Thyroid gland (tissue), 4 donors: ENCODE results near the gene COPZ2. TPM values are rescaled to one million over a fixed set of nuclear protein-coding genes. Genes with fewer than 3 reads are reported as not detected.
"Not testable (repeated sequence)": the region's sequence is repeated elsewhere in the genome, so short reads cannot be mapped to it uniquely, and the experiment has no call there.

Source experiments
- DNase-seq, 2 donors: peaks; one replicate each; pipeline ENCODE4 v3.0.0-alpha.2; 2019
- H3K27ac ChIP-seq, 3 donors: fragments of 200-600 bp; sonication (generic); 1 replicate in 2 of 3; 2 replicates in 1 of 3; pipeline ENCODE4 v1.5.1; 2016 to 2019; ENCODE audit warnings: mild to moderate bottlenecking in 1 of 3, moderate library complexity in 1 of 3
- H3K27me3 ChIP-seq: fragments of 200-600 bp; sonication (generic); one replicate; pipeline ENCODE4 v1.5.1; 2019
- H3K36me3 ChIP-seq, 2 donors: fragments of 200-600 bp; sonication (generic); one replicate each; pipeline ENCODE4 v1.5.1; 2016 to 2019
- H3K4me1 ChIP-seq, 2 donors: fragments of 200-600 bp; sonication (generic); one replicate each; pipeline ENCODE4 v1.5.1; 2017 to 2019
- H3K4me3 ChIP-seq, 3 donors: fragments of 200-600 bp; sonication (generic); replicated peaks in 1 of 3; 1 replicate in 2 of 3; 2 replicates in 1 of 3; pipeline ENCODE4 v1.5.1; 2016; ENCODE audit warnings: mild to moderate bottlenecking in 1 of 3
- H3K9me3 ChIP-seq: fragments of 200-600 bp; sonication (generic); one replicate; pipeline ENCODE4 v1.5.1; 2017
- CTCF ChIP-seq, 6 experiments: fragments of 200-600 bp in 3 of 6; fragments of 450-650 bp in 3 of 6; sonication (generic) in 3 of 6; IDR thresholded peaks; one replicate each; pipeline ENCODE4 v1.5.1; 2016 to 2019; ENCODE audit warnings: antibody characterized with exemption in 6 of 6, mild to moderate bottlenecking in 2 of 6, inconsistent platforms in 1 of 6, moderate library complexity in 1 of 6
- POLR2A ChIP-seq, 2 donors: fragments of 450-650 bp; IDR thresholded peaks; one replicate each; pipeline ENCODE4 v1.6.1; 2017; ENCODE audit warnings: antibody characterized with exemption in 2 of 2, mild to moderate bottlenecking in 2 of 2, moderate library complexity in 1 of 2
- WGBS, 2 donors: methylation state at CpG; one replicate each; pipeline ENCODE4 v1.1.5; 2017; 5-methylcytosine and 5-hydroxymethylcytosine counted together
- intact Hi-C: fragments of 100-400 bp; cut with DNase I; formaldehyde crosslinking; loops from one replicate; pipeline ENCODE4 v1.15.1; 2023
- total RNA-seq, 4 donors: library from RNA; depleted of rRNA; stranded (reverse); fragments of >200 nt; gene quantifications; one replicate each; pipeline ENCODE4 v1.2.3, GENCODE V29; 2016

Gene COPZ2
- total RNA-seq, 4 donors from 2014 or later: 19.3 to 55.8 (median 45.2) TPM

GRCh38 chr17:48038687-48039086, 1.1 kb upstream of the COPZ2 start:
- no peaks in the 10 kb centered on the region for H3K9me3 ChIP-seq
- no peak overlapping the region for H3K4me3 ChIP-seq
- H3K4me1 ChIP-seq: peaks cover 0 to 11% of the 10 kb centered on the region in 2 donors
- no peak overlapping the region for H3K27ac ChIP-seq
- TF ChIP-seq POLR2A (IDR thresholded peaks at IDR 0.05) (no peak), CTCF (IDR thresholded peaks at IDR 0.05) (no peak)
- intact Hi-C loops: no loop called here
- no peaks in the 10 kb centered on the region for H3K36me3 ChIP-seq
- WGBS, 2 donors: 86 to 87% methylated on average over 2 of the region's 2 CpGs
- no peak for DNase-seq
- no peaks in the 10 kb centered on the region for H3K27me3 ChIP-seq

GRCh38 chr17:48037838-48038323, 284 bp upstream of the COPZ2 start:
- Histone ChIP-seq H3K4me1 (peaks cover 0 to 11% of the 10 kb centered on the region in 2 donors), H3K27ac (peak overlapping the region in 2 of 3 donors; percentile 20 to 45), H3K4me3 (peak overlapping the region in 1 of 3 donors; percentile 68), H3K27me3 (no peaks in the 10 kb centered on the region), H3K36me3 (no peaks in the 10 kb centered on the region), H3K9me3 (no peaks in the 10 kb centered on the region)
- intact Hi-C loops: no loop called here
- no peak for TF ChIP-seq CTCF (IDR thresholded peaks at IDR 0.05)
- TF ChIP-seq POLR2A (IDR thresholded peaks at IDR 0.05): no peak
- WGBS, 2 donors: 25 to 30% methylated on average over 7 to 8 of the region's 19 CpGs
- DNase-seq: no peak

GRCh38 chr17:48036693-48037035, 933 bp downstream of the COPZ2 start:
- H3K4me1 ChIP-seq: peaks cover 0 to 11% of the 10 kb centered on the region in 2 donors
- H3K9me3 ChIP-seq: no peaks in the 10 kb centered on the region
- TF ChIP-seq POLR2A (IDR thresholded peaks at IDR 0.05): no peak
- TF ChIP-seq CTCF (IDR thresholded peaks at IDR 0.05): no peak
- peak overlapping the region in 1 of 3 donors; percentile 68 for H3K4me3 ChIP-seq
- no peaks in the 10 kb centered on the region for H3K27me3 ChIP-seq
- no peak for DNase-seq
- H3K36me3 ChIP-seq: no peaks in the 10 kb centered on the region
- H3K27ac ChIP-seq: peak overlapping the region in 1 of 3 donors; percentile 75
- WGBS, 2 donors: 69 to 72% methylated on average over 6 of the region's 6 CpGs
- intact Hi-C loops: no loop called here

GRCh38 chr17:48034734-48035133, 2.9 kb downstream of the COPZ2 start:
- H3K36me3 ChIP-seq, H3K27me3 ChIP-seq, DNase-seq, intact Hi-C loops, H3K9me3 ChIP-seq, H3K4me3 ChIP-seq, H3K27ac ChIP-seq: not testable (repeated sequence)
- WGBS, 2 donors: 86 to 92% methylated on average over 12 of the region's 12 CpGs
- H3K4me1 ChIP-seq: peaks cover 0 to 11% of the 10 kb centered on the region in 2 donors

- H3K9me3 ChIP-seq: no peaks in the 10 kb centered on the region
- H3K4me3 ChIP-seq: no peak overlapping the region
- no peaks in the 10 kb centered on the region for H3K27me3 ChIP-seq
- no peak for DNase-seq
- no peaks in the 10 kb centered on the region for H3K36me3 ChIP-seq
- H3K4me1 ChIP-seq: peaks cover under 1 to 7% of the 10 kb centered on the region in 2 donors
- no peak overlapping the region for H3K27ac ChIP-seq
- WGBS, 2 donors: 90 to 95% methylated on average over 6 of the region's 6 CpGs
- intact Hi-C loops: no loop called here
- TF ChIP-seq POLR2A (IDR thresholded peaks at IDR 0.05) (no peak), CTCF (IDR thresholded peaks at IDR 0.05) (no peak)
These were observed 5.6 kb downstream of the COPZ2 start for GRCh38 chr17:48031966-48032365.

GRCh38 chr17:48030531-48030930, 7.1 kb downstream of the COPZ2 start:
- no peak for TF ChIP-seq CTCF (IDR thresholded peaks at IDR 0.05)
- TF ChIP-seq POLR2A (IDR thresholded peaks at IDR 0.05): no peak
- no peaks in the 10 kb centered on the region for H3K36me3 ChIP-seq
- WGBS, 2 donors: 69 to 82% methylated on average over 5 of the region's 5 CpGs
- no peaks in the 10 kb centered on the region for H3K9me3 ChIP-seq
- H3K27me3 ChIP-seq: no peaks in the 10 kb centered on the region
- H3K4me3 ChIP-seq: no peak overlapping the region
- H3K27ac ChIP-seq: no peak overlapping the region
- no peak for DNase-seq
- peaks cover 15% of the 10 kb centered on the region in 2 donors for H3K4me1 ChIP-seq
- intact Hi-C loops: no loop called here
